GM19099 (cell line): Measurements from ENCODE around the gene GPATCH1.

Experiments
- POLR2A ChIP-seq: IDR thresholded peaks from 3 replicates; pipeline ENCODE4 v1.6.1; 2011; ENCODE audit warnings: low read depth; ENCODE audit not compliant: insufficient read length; ENCODE audit errors: extremely low read depth

GPATCH1 gene

GRCh38 chr19:33080761-33081681, at the start of gene GPATCH1:
TSS of gene GPATCH1 (plus strand) at chr19:33081181. CDS start at chr19:33081194, 13 bp downstream.
- peak; percentile 83 for TF ChIP-seq POLR2A

- TF ChIP-seq POLR2A, result no peak
Observed at GRCh38 chr19:33032218-33032781, 48.7 kb upstream of the GPATCH1 start.

GRCh38 chr19:33035461-33035860, 45.5 kb upstream of the GPATCH1 start:
- TF ChIP-seq POLR2A, result no peak

GRCh38 chr19:33039108-33039599, 41.8 kb upstream of the GPATCH1 start:
- no peak for TF ChIP-seq POLR2A

- no peak for TF ChIP-seq POLR2A
Observed at GRCh38 chr19:33039815-33040214, 41.2 kb upstream of the GPATCH1 start.

GRCh38 chr19:33040994-33041827, 39.8 kb upstream of the GPATCH1 start:
- no peak for TF ChIP-seq POLR2A

- no peak for TF ChIP-seq POLR2A
Observed at GRCh38 chr19:33047422-33047821, 33.6 kb upstream of the GPATCH1 start.

- TF ChIP-seq POLR2A, result no peak
Observed at GRCh38 chr19:33048806-33049676, 31.9 kb upstream of the GPATCH1 start.

GRCh38 chr19:33050110-33050509, 30.9 kb upstream of the GPATCH1 start:
- no peak for TF ChIP-seq POLR2A

- no peak for TF ChIP-seq POLR2A
Observed at GRCh38 chr19:33052352-33052972, 28.5 kb upstream of the GPATCH1 start.

- no peak for TF ChIP-seq POLR2A
Observed at GRCh38 chr19:33054623-33055022, 26.4 kb upstream of the GPATCH1 start.

- TF ChIP-seq POLR2A, result no peak
Observed at GRCh38 chr19:33055718-33056117, 25.3 kb upstream of the GPATCH1 start.

- TF ChIP-seq POLR2A, result no peak
Observed at GRCh38 chr19:33060586-33060985, 20.4 kb upstream of the GPATCH1 start.

GRCh38 chr19:33062902-33063301, 18.1 kb upstream of the GPATCH1 start:
- TF ChIP-seq POLR2A, result no peak
